Breast epithelium (tissue), 3 donors: ENCODE measurements around the gene KIF1B.

Experiments used
- POLR2A ChIP-seq: fragments of 450-650 bp; IDR thresholded peaks from one replicate; pipeline ENCODE4 v1.6.1; 2016; ENCODE audit warnings: antibody characterized with exemption, mild to moderate bottlenecking, moderate library complexity
- POLR2AphosphoS5 ChIP-seq, 3 donors: sonication (generic); formaldehyde crosslinking; IDR thresholded peaks; one replicate each; pipeline ENCODE4 v1.6.1; 2017; ENCODE audit warnings: antibody characterized with exemption in 3 of 3
- TF ChIP-seq, protein P1 (sequence below), 3 donors: fragments of 450-650 bp; IDR thresholded peaks; one replicate each; pipeline ENCODE4 v1.5.1; 2016 to 2017; ENCODE audit warnings: antibody characterized with exemption in 3 of 3, mild to moderate bottlenecking in 3 of 3, moderate library complexity in 3 of 3

DNA sequence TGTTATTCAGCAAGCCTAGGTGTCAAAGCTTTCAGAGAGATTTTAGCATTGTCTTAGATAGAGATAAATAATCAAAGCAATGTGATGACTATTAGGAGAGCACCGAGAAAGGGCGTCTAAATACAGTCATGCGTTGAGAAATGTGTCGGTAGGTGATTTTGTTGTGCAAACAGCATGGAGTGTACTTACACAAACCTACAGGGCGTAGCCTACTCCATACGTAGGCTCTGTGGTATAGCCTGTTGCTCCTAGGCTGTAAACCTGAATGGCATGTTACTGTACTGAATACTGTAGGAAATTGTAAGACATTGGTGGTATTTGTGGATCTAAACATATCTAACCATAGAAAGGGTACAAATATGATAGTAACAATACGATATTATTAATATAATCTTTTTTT, 31.8 kb downstream of the KIF1B start:
- TF ChIP-seq POLR2A (no peak), POLR2AphosphoS5 (IDR thresholded peaks at IDR 0.05) (no peak)
- TF ChIP-seq, protein P1, sequence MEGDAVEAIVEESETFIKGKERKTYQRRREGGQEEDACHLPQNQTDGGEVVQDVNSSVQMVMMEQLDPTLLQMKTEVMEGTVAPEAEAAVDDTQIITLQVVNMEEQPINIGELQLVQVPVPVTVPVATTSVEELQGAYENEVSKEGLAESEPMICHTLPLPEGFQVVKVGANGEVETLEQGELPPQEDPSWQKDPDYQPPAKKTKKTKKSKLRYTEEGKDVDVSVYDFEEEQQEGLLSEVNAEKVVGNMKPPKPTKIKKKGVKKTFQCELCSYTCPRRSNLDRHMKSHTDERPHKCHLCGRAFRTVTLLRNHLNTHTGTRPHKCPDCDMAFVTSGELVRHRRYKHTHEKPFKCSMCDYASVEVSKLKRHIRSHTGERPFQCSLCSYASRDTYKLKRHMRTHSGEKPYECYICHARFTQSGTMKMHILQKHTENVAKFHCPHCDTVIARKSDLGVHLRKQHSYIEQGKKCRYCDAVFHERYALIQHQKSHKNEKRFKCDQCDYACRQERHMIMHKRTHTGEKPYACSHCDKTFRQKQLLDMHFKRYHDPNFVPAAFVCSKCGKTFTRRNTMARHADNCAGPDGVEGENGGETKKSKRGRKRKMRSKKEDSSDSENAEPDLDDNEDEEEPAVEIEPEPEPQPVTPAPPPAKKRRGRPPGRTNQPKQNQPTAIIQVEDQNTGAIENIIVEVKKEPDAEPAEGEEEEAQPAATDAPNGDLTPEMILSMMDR (IDR thresholded peaks at IDR 0.05), result no peak
